Fibroblast of pulmonary artery (primary cell): ENCODE results near the gene HIRA.

Source experiments
- DNase-seq: peaks from one replicate; pipeline ENCODE4 v3.0.0-alpha.2; 2010; ENCODE audit warnings: low read depth
- H3K4me3 ChIP-seq: replicated peaks from 2 replicates; pipeline ENCODE4 v1.5.1; 2011; ENCODE audit warnings: low read depth, mild to moderate bottlenecking, control low read depth, low read length, moderate library complexity
- TF ChIP-seq, protein P1 (sequence below): IDR thresholded peaks from 2 replicates; pipeline ENCODE4 v1.5.1; 2011; ENCODE audit warnings: mild to moderate bottlenecking, control low read depth, low read length, inconsistent platforms; ENCODE audit errors: missing control alignments

The HIRA gene

DNA sequence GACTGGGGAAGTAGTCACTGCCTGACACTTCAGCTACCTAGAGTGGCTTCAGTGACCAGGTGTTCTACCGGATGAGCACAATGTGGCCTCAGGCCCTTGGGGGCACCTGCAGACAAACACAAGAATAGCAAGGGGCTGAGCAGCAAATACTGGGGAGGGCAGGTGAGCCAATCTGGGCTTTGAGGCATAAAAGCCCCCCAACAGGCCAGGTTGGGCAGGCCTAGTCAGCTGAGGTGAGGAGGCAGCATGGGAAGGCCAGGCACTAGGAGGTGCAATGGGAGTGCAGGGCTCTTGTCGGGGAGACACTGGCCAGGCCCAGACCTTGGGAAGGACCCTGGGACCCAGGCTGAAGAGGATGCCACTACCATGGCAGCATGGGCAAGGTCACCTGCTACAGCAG is 38.5 kb upstream of the HIRA start:
- TF ChIP-seq, protein P1, sequence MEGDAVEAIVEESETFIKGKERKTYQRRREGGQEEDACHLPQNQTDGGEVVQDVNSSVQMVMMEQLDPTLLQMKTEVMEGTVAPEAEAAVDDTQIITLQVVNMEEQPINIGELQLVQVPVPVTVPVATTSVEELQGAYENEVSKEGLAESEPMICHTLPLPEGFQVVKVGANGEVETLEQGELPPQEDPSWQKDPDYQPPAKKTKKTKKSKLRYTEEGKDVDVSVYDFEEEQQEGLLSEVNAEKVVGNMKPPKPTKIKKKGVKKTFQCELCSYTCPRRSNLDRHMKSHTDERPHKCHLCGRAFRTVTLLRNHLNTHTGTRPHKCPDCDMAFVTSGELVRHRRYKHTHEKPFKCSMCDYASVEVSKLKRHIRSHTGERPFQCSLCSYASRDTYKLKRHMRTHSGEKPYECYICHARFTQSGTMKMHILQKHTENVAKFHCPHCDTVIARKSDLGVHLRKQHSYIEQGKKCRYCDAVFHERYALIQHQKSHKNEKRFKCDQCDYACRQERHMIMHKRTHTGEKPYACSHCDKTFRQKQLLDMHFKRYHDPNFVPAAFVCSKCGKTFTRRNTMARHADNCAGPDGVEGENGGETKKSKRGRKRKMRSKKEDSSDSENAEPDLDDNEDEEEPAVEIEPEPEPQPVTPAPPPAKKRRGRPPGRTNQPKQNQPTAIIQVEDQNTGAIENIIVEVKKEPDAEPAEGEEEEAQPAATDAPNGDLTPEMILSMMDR, result no peak
- no peak overlapping the region for H3K4me3 ChIP-seq
- no peak for DNase-seq

DNA sequence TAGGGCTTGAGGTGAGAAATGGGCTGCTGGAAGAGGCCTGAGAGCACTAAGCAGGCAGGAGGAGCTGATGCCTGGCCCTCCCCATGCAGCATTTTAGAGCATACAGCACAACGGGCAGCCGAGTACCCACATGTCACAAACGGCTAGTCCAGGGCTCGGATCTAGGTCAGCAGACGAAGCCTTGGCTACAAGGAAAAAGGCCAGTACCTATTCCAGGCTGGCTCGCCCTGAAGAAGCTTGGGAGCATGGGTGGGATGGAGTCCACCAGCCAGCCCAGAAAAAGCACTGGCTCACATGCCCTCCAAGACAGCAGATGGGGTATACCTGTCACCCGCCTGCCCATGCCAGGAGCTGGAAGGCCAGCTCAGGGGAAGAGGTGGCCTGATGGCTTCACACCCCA is 37.9 kb upstream of the HIRA start:
- DNase-seq, result no peak
- TF ChIP-seq, protein P1, result no peak
- H3K4me3 ChIP-seq, result no peak overlapping the region

DNA sequence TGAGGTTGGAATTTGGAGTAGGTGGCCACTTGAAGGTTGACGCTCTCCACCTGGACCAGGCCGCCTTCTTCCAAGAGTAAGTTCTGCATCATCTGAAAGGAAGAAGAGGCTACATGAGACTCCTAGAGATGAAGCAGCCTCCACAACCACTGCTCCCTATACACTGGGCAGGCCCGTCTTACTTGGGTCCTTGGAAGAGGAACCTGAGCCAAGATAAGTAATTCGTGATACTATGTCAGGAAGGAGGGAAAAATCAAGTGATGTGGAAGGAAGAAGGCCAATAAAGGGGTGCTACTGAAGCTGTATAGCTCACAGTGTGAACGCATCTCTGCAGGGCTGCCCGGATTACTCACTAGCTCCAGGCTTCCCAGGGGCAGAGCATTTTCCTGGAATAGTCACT is 36.4 kb upstream of the HIRA start:
- no peak overlapping the region for H3K4me3 ChIP-seq
- TF ChIP-seq, protein P1, result no peak
- no peak for DNase-seq

- TF ChIP-seq, protein P1, result no peak
- no peak overlapping the region for H3K4me3 ChIP-seq
- DNase-seq, result no peak
Observed at GRCh38 chr22:19466848-19467752, 35.6 kb upstream of the HIRA start.

DNA sequence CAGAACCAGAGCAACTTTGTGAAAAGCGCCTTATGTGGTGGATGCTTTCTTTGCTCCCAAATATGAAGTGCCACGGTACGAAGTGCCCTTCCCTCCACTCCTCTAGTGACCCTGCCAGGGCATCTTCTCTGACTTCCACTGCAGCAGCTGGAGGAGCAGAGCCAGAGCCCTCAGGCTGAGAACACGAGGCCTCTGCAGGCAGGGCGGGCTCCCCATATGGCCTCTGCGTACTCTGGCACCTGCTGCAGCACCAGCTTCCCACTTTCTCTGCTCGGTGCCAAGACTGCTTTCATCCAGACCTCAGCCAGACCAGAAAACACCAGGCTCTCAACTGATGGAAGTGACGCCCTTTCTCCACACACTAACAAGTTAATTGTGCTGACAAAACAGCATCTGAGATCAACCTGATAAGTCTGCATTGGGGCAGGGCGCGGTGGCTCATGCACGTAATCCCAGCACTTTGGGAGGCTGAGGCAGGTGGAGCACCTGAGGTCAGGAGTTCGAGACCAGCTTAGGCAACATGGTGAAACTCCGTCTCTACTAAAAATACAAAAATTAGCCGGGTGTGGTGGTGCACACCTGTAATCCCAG is 34.7 kb upstream of the HIRA start:
- no peak for DNase-seq
- no peak overlapping the region for H3K4me3 ChIP-seq
- TF ChIP-seq, protein P1, result no peak

DNA sequence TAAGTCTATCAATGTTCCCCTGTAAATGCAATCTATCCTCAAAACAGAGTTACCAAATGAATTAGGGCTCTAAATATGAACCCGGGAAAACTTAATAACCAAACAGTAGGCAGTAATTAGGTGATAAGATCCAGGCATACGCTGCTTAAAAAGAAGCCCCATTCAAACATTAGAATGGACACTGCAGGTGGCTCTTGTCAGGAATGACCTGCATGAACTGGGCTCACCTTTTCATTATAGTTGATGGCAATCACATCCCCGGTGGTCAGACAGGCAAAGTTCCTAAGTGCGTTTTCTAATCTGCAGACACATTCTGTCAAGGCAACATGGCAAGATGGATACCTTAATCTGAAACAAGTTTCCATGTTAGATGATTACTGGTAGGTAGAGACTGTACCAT is 33.4 kb upstream of the HIRA start:
- TF ChIP-seq, protein P1, result no peak
- H3K4me3 ChIP-seq, result no peak overlapping the region
- DNase-seq, result no peak
